ENCODE results near the gene HNF4A.

GRCh38 chr20:44396369-44397130 lies 41.1 kb downstream of the HNF4A start:
- TF ChIP-seq, protein P1, sequence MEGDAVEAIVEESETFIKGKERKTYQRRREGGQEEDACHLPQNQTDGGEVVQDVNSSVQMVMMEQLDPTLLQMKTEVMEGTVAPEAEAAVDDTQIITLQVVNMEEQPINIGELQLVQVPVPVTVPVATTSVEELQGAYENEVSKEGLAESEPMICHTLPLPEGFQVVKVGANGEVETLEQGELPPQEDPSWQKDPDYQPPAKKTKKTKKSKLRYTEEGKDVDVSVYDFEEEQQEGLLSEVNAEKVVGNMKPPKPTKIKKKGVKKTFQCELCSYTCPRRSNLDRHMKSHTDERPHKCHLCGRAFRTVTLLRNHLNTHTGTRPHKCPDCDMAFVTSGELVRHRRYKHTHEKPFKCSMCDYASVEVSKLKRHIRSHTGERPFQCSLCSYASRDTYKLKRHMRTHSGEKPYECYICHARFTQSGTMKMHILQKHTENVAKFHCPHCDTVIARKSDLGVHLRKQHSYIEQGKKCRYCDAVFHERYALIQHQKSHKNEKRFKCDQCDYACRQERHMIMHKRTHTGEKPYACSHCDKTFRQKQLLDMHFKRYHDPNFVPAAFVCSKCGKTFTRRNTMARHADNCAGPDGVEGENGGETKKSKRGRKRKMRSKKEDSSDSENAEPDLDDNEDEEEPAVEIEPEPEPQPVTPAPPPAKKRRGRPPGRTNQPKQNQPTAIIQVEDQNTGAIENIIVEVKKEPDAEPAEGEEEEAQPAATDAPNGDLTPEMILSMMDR (conservative IDR thresholded peaks at IDR 0.05; ENCODE audit: low read length), result no peak
- TF ChIP-seq EZH2phosphoT487 (IDR thresholded peaks at IDR 0.05; ENCODE audit: borderline replicate concordance, low read depth, low read length), result no peak

Measured in OCI-LY7 (cell line).